Measurements from ENCODE around the gene KDM4B. TPM values are rescaled to one million over a fixed set of nuclear protein-coding genes. Genes with fewer than 3 reads are reported as not detected.

Gene KDM4B
- total and polyA plus RNA-seq, 9 of the 15 experiments (the other 6 are each of a cell fraction or from before 2014, with no cell fraction given) = 0.21 to 29.9 (median 7.3) TPM

- no peak for TF ChIP-seq ZNF644 (tag; IDR thresholded peaks at IDR 0.05; ENCODE audit: low read depth)
- no peak for TF ChIP-seq TGIF2 (CRISPR knock-in tag; IDR thresholded peaks at IDR 0.05)
- TF ChIP-seq TRIM25 (IDR thresholded peaks at IDR 0.05; ENCODE audit: borderline replicate concordance) = no peak
- TF ChIP-seq E2F4 (CRISPR knock-in tag; IDR thresholded peaks at IDR 0.05; ENCODE audit: low read depth) = no peak
- TF ChIP-seq ZNF609 (CRISPR knock-in tag; IDR thresholded peaks at IDR 0.05; ENCODE audit: borderline replicate concordance) = no peak
- TF ChIP-seq SUPT5H (IDR thresholded peaks at IDR 0.05) = no peak
- TF ChIP-seq ZZZ3 (IDR thresholded peaks at IDR 0.05) = no peak
- no peak for TF ChIP-seq MEF2D (tag; conservative IDR thresholded peaks at IDR 0.05; ENCODE audit: low read depth)
- TF ChIP-seq SMARCE1 (IDR thresholded peaks at IDR 0.05) = no peak
- TF ChIP-seq ZNF695 (CRISPR knock-in tag; IDR thresholded peaks at IDR 0.05) = no peak
- no peak for TF ChIP-seq BCL6 (CRISPR knock-in tag; IDR thresholded peaks at IDR 0.05)
- TF ChIP-seq NBN (IDR thresholded peaks at IDR 0.05; ENCODE audit: low read depth) = no peak
- TF ChIP-seq ZNF282 (CRISPR knock-in tag; IDR thresholded peaks at IDR 0.05) = no peak
- TF ChIP-seq GTF2E2 (tag; IDR thresholded peaks at IDR 0.05) = no peak
- no peak for TF ChIP-seq POLR2H (tag; IDR thresholded peaks at IDR 0.05; ENCODE audit: low read depth)
- TF ChIP-seq POLR2G (IDR thresholded peaks at IDR 0.05; ENCODE audit: low read depth, low read length) = no peak
- TF ChIP-seq TCFL5 (CRISPR knock-in tag; conservative IDR thresholded peaks at IDR 0.05) = no peak
- no peak for TF ChIP-seq ETV6 (IDR thresholded peaks at IDR 0.05; ENCODE audit: borderline replicate concordance in 1 of 2, low read depth in 2 of 2, low read length in 1 of 2)
- TF ChIP-seq ETV6 (CRISPR knock-in tag; IDR thresholded peaks at IDR 0.05; ENCODE audit: borderline replicate concordance) = no peak
- TF ChIP-seq LCOR (CRISPR knock-in tag; IDR thresholded peaks at IDR 0.05) = no peak
- TF ChIP-seq TAF15 (IDR thresholded peaks at IDR 0.05; ENCODE audit: low read depth, low read length) = no peak
- no peak for TF ChIP-seq PRPF4 (IDR thresholded peaks at IDR 0.05; ENCODE audit: insufficient read depth, low read depth, low read length, poor library complexity, severe bottlenecking)
- TF ChIP-seq NFATC3 (IDR thresholded peaks at IDR 0.05) = no peak
Measured at GRCh38 chr19:4991996-4992698, 23.2 kb downstream of the KDM4B start (continued).
